Activated gamma-delta T cell treated with anti-CD3 and anti-CD28 coated beads, Interleukin-2, amount 50 U/mL, for 16 hours (primary cell): ENCODE data around the gene C11orf42.

Experiments
- DNase-seq: peaks from one replicate; pipeline ENCODE4 v3.0.0-alpha.2; 2020; ENCODE audit warnings: low read depth

Gene C11orf42

GRCh38 chr11:6205366-6205765, at the start of gene C11orf42:
C11orf42 (plus strand) TSS chr11:6205557; CDS start chr11:6205616, 59 bp downstream.
- no peak for DNase-seq

GRCh38 chr11:6156628-6157359, 48.6 kb upstream of the C11orf42 start:
- DNase-seq: no peak

- DNase-seq: no peak
These were observed 35.1 kb upstream of the C11orf42 start, which contains the start of gene OR52B2 for GRCh38 chr11:6170226-6170625. OR52B2 (minus strand) TSS chr11:6170326; CDS start chr11:6170326, 0 bp downstream.

GRCh38 chr11:6175440-6175839, 29.9 kb upstream of the C11orf42 start:
- DNase-seq: no peak

- no peak for DNase-seq
These were observed 13.6 kb upstream of the C11orf42 start for GRCh38 chr11:6191742-6192141.

- no peak for DNase-seq
These were observed 11.2 kb upstream of the C11orf42 start for GRCh38 chr11:6194065-6194581.

GRCh38 chr11:6196396-6196795, 9.0 kb upstream of the C11orf42 start:
- DNase-seq: no peak

- DNase-seq: no peak
These were observed 7.7 kb upstream of the C11orf42 start for GRCh38 chr11:6197466-6198200.

- DNase-seq: no peak
These were observed 6.1 kb upstream of the C11orf42 start, which contains the start of gene OR52W1 for GRCh38 chr11:6199174-6199810. OR52W1 (plus strand) TSS chr11:6199224; CDS start chr11:6199224, 0 bp downstream.

GRCh38 chr11:6200975-6201374, 4.4 kb upstream of the C11orf42 start:
- no peak for DNase-seq

- DNase-seq: no peak
These were observed 3.9 kb upstream of the C11orf42 start for GRCh38 chr11:6201481-6201880.

- no peak for DNase-seq
These were observed 3.3 kb upstream of the C11orf42 start for GRCh38 chr11:6202041-6202440.

GRCh38 chr11:6203327-6203726, 2.0 kb upstream of the C11orf42 start:
- no peak for DNase-seq

- DNase-seq: no peak
These were observed 651 bp upstream of the C11orf42 start for GRCh38 chr11:6204706-6205105.

- no peak for DNase-seq
These were observed 1.3 kb downstream of the C11orf42 start for GRCh38 chr11:6206456-6207180.

GRCh38 chr11:6209801-6210200, 4.4 kb downstream of the C11orf42 start:
- no peak for DNase-seq

- DNase-seq: no peak
These were observed 5.1 kb downstream of the C11orf42 start for GRCh38 chr11:6210274-6210955.

GRCh38 chr11:6214530-6214929, 9.2 kb downstream of the C11orf42 start:
- no peak for DNase-seq

GRCh38 chr11:6216501-6216900, 11.1 kb downstream of the C11orf42 start:
- no peak for DNase-seq

GRCh38 chr11:6217722-6218121, 12.4 kb downstream of the C11orf42 start:
- no peak for DNase-seq

- no peak for DNase-seq
These were observed 14.0 kb downstream of the C11orf42 start for GRCh38 chr11:6219359-6219758.
